Measurements from ENCODE around the gene TBX1.
A peak's percentile ranks its signal among the peaks of the same experiment; 100 is the strongest.

TBX1 gene

DNA sequence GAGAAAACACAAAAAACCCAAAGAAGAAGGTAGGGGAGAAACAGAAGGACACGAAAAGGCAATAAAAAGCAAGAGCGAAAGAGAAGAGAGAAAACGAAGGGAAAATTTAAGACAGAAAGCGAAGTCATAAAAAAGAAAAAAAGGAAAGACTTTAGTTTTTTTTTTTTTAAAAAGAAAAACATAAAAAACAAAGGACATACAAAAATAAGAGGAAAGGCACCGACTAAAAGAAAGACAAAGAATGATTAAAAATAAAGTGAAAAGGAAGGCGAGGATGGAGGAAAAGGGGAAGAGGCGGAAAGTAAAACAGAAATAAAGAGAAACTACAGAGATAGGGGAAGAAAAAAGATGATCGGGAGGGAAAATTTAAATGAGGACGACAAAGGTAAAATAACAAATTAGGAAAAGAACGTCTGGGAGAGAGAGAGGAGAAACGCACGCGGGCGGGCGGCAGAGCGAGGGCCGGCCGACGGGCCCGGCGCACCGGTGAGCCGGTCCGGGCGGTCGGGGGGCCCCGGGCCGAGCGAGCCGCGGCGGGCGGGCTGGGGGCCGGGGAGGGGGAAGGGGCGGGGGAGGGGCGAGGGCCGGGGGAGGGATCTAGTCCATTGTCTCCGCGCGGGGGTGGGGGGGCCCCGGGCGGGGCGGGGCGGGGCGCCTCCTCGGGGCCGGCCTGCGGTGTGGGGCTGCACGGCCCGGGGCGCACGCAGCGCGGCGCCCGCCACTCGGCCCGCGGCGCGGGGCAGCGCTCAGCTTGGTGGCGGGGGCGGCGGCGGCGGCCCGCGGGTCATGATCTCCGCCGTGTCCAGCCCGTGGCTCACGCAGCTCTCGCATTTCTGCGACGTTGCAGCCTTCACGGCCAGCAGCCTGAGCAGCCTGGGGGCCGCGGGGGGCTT is at the start of gene TBX1:
TSS of gene TBX1 (plus strand) at position 721 of the 893 bp plus-strand sequence. CDS start at position 787, 66 bp downstream.
- no peak for DNase-seq

- DNase-seq: no peak
These were observed 47.3 kb upstream of the TBX1 start for GRCh38 chr22:19713245-19713644.

DNA sequence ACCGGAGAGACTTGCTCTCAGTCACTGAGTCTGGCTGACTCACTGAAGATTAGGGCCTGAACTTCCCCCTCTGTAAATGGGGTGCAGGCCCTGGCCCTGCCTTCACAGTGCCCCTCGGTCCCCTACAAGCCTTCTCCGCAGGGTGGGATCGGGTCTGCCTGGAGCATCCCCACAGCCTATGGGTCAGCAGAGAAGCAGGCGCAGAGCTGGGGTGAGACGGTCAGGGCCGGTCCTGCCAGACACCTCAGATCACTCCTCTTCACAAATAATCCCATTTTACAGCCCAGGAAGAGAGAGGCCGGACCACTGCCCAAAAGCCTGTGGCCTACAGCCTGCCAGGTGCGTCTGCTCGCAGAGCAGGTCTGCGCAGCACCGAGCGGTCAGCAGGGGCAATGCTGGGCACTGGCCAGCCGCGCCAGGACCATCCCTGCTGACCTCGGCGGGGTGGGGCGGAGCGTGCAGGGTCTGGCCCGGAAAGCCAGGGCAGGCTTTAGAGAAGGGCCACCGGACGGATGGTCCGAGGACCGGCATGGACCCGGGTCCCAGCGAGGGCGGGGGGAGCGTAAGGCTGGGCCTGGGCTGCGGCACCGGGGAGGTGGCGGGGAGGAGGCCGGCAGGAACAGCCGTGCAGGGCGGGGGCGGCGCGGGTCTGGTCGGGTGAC is 46.8 kb upstream of the TBX1 start:
- DNase-seq: no peak

- DNase-seq: no peak
These were observed 46.0 kb upstream of the TBX1 start, which contains the start of gene SEPTIN5 for GRCh38 chr22:19714312-19715187. Gene SEPTIN5 (plus strand): TSS chr22:19714503. CDS start chr22:19714589, 86 bp downstream.

- no peak for DNase-seq
These were observed 45.2 kb upstream of the TBX1 start for GRCh38 chr22:19715188-19715930.

DNA sequence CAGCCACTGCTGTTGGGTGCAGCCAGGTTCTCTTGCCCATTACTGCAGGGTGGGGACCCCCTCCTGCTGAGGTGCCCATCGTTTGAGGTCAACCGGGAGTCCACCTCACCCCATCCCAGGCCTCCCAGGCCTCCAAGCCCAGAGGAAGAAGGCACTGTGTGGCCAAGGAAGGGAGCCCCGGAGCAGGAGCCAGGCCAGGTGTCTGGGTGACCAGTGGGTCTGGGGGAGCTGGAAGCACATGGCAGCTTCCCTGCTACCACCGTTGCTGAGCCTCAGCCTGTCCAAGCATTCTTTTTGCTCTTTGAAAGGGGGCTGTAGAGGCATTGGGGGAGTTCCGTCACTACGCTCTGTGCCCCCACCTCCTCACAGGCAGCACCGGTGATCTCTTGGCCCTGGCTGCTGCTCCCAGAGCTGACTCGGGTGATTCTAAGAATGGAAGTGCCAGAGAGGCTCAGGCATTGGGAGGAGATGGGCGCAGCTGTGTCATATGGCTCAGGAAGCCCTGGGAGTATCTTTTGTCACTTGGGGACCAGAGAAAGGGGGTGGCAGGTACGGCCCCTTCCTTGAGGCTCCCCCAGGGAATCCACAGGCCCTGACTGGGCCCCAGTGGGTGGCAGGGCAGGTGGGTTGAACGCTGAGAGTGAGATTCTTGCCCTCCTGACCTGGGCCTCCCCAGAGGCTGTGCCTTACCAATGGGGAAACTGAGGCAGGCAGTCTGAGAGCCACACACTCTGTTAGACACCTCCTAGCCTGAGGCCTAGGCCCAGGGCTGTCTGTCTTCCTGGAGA is 44.3 kb upstream of the TBX1 start:
- DNase-seq: no peak

- no peak for DNase-seq
These were observed 43.8 kb upstream of the TBX1 start for GRCh38 chr22:19716829-19717105.

GRCh38 chr22:19717181-19717580 is 43.4 kb upstream of the TBX1 start:
- no peak for DNase-seq

- peak; percentile 83 for DNase-seq
These were observed 42.7 kb upstream of the TBX1 start for GRCh38 chr22:19717691-19718455.

DNA sequence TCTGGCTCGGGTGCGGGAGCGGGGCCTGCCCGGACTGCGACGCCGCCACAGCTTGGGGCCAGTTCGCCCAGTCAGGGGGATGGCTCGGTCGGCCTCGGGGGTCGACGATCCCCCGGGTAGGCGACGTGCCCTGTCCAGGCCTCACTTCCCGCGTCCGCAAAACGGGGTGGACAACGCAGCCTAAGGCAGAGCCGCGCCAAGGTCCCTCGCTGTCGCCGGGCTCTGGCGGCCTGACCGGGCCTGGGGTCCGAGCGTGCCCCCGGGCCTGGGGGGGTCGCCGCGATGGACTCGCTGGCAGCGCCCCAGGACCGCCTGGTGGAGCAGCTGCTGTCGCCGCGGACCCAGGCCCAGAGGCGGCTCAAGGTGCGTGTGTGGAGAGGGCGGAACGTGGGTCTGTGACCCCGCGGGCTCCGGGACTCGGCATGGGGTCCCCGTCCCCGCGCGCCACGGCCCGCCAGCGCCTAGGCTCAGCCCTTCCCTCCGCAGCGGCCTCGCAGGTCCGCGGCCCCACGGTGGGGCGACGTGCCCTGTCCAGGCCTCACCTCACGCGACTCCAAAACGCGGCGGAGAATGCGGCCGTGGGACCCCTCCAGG is 42.0 kb upstream of the TBX1 start:
- no peak for DNase-seq

GRCh38 chr22:19719050-19719482 is 41.5 kb upstream of the TBX1 start:
- no peak for DNase-seq

- no peak for DNase-seq
These were observed 41.0 kb upstream of the TBX1 start for GRCh38 chr22:19719488-19720021.

DNA sequence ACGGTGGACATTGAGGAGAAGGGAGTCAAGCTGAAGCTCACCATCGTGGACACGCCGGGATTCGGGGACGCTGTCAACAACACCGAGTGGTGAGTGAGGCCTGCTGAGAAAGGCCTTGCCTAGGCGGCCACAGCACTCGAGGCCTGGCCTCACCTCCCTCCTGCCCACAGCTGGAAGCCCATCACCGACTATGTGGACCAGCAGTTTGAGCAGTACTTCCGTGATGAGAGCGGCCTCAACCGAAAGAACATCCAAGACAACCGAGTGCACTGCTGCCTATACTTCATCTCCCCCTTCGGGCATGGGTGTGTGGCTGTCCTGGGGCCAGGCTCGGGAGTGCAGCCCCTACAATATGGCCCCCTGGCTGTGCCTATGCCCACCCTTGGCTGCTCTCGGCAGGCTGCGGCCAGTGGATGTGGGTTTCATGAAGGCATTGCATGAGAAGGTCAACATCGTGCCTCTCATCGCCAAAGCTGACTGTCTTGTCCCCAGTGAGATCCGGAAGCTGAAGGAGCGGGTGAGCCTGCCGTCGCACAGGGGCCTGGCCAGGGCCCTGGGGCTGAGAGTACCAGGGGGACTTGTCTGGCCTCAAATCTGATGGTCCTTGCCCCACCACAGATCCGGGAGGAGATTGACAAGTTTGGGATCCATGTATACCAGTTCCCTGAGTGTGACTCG is 40.3 kb upstream of the TBX1 start:
- DNase-seq: no peak

DNA sequence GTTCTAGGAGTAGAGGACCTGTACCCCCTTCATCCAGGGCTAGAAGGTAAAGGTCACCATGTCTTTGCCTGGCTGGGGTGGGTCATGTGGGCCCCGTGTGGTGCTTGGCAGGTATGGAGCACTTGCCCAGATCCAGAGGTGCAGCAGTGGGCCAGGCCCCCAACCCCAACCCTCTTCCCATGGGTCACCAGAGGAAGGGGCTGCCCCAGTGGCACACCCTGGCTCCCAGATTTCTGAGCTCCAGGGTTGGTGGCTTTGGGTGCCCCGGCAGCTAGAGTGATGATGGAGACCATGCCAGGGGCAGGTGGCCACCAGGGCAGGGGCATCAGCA is 39.6 kb upstream of the TBX1 start:
- no peak for DNase-seq

GRCh38 chr22:19721330-19722177 is 39.0 kb upstream of the TBX1 start:
- DNase-seq: no peak

DNA sequence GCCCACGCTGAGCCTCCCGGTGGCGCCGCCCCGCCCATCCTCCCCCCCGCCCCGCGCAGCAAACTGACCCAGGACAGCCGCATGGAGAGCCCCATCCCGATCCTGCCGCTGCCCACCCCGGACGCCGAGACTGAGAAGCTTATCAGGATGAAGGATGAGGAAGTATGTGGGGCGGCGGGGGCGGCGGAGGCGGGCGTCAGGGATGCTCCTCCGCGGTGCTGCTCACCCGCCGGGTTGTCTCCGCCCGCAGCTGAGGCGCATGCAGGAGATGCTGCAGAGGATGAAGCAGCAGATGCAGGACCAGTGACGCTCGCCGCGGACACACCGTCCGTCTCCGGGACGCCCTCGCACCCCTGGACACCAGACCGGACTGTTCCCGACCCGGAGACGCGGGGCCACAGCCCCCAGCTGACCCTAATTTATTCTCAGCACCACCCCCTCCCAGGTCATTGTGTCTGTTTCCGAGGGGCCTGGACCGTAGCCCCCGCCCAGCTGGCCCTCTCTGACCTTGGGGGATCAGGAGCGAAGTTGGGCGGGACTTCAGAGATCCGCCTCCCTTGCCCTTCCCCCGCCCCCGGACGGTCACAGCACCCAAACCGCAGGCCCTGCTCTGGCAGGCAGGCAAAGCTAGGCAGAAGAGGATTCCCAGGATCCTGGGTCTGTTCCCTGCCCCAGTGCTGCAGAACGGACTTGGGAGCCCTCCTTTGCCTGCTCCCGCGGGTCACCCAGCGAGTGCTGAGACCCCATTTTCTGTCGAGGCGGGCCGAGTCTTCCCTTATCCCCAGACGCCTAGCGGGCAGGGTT is 38.2 kb upstream of the TBX1 start:
- no peak for DNase-seq

GRCh38 chr22:19722982-19723231 is 37.7 kb upstream of the TBX1 start:
- DNase-seq: no peak
